ENCODE data around the gene KAT2B. TPM values are rescaled to one million over a fixed set of nuclear protein-coding genes. Genes with fewer than 3 reads are reported as not detected.
A peak's percentile ranks its signal among the peaks of the same experiment; 100 is the strongest.

Gene KAT2B
- total and polyA plus RNA-seq, 2 of the 13 experiments (the other 11 are each of a cell fraction or from before 2014, with no cell fraction given): 0.97 to 1.7 TPM

GRCh38 chr3:20040548-20041196, 426 bp downstream of the KAT2B start (continued):
- no peak for TF ChIP-seq REST (IDR thresholded peaks at IDR 0.05; ENCODE audit: borderline replicate concordance in 1 of 2, low read depth in 1 of 2, low read length in 2 of 2)
- TF ChIP-seq NR2C2 (CRISPR knock-in tag; IDR thresholded peaks at IDR 0.05; ENCODE audit: borderline replicate concordance): no peak
- TF ChIP-seq ZNF883 (CRISPR knock-in tag; IDR thresholded peaks at IDR 0.05; ENCODE audit: not compliant biosample characterization): peak; percentile 4
- no peak for TF ChIP-seq SMARCE1 (IDR thresholded peaks at IDR 0.05; ENCODE audit: borderline replicate concordance)
- TF ChIP-seq EZH2 (conservative IDR thresholded peaks at IDR 0.05; ENCODE audit: low read depth, low read length): no peak
- no peak for TF ChIP-seq TRIM24 (CRISPR knock-in tag; IDR thresholded peaks at IDR 0.05)
- 0 out of 2 replicates have a peak, but pooled peaks have one; percentile 46 for TF ChIP-seq ZNF264 (CRISPR knock-in tag; IDR thresholded peaks at IDR 0.05)
- TF ChIP-seq CTCF (CRISPR knock-in tag; IDR thresholded peaks at IDR 0.05): peak; percentile 51
- TF ChIP-seq LBX2 (CRISPR knock-in tag; IDR thresholded peaks at IDR 0.05; ENCODE audit: borderline replicate concordance): no peak
- TF ChIP-seq SIN3A (IDR thresholded peaks at IDR 0.05; ENCODE audit: borderline replicate concordance, low read depth, low read length): peak; percentile 22; the same call in 1 of the 2 replicates
- no peak for TF ChIP-seq ZNF746 (CRISPR knock-in tag; IDR thresholded peaks at IDR 0.05)
- TF ChIP-seq PATZ1 (CRISPR knock-in tag; IDR thresholded peaks at IDR 0.05): peak; percentile 71
- no peak for TF ChIP-seq HNF4G (IDR thresholded peaks at IDR 0.05; ENCODE audit: borderline replicate concordance, low read depth, low read length)
- no peak for TF ChIP-seq HNF4G (CRISPR knock-in tag; IDR thresholded peaks at IDR 0.05; ENCODE audit: borderline replicate concordance, low read depth)
- TF ChIP-seq THAP9 (CRISPR knock-in tag; IDR thresholded peaks at IDR 0.05; ENCODE audit: borderline replicate concordance): no peak
- TF ChIP-seq ZNF7 (CRISPR knock-in tag; IDR thresholded peaks at IDR 0.05): no peak
